Measurements from ENCODE around the gene RAB40B. TPM values are rescaled to one million over a fixed set of nuclear protein-coding genes. Genes with fewer than 3 reads are reported as not detected.

The RAB40B gene
- total and polyA plus RNA-seq, 2 of the 13 experiments (the other 11 are each of a cell fraction or from before 2014, with no cell fraction given), result 6.2 to 6.5 TPM

DNA sequence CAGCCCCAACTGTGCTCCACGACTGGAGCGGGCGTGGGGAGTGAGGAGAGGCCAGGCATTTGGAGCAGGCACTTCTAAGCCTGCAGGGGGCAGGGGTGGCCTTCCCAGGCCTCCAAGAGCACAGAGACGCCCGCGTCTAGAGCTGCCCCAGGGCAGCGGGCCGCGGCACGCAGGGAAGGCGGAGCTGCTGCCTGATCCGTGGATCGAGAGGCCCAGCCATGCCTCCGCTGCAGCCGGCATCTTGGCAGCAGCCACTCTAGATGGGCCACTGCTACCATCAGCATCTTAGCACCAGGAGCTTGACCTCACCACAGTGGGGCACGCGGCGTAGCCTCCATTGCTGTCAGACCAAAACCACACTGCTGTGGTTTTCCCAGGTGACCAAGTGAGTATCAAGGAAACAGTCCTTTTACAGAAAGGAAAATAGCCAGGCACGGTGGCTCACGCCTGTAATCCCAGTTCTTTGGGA is 29.8 kb downstream of the RAB40B start (continued):
- TF ChIP-seq, protein P1, sequence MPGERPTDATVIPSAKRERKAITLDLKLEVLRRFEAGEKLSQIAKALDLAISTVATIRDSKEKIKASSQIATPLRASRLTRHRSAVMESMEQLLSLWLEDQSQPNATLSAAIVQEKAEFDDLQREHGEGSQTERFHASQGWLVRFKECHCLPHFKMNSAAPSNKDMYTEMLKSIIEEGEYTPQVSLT (CRISPR knock-in tag; IDR thresholded peaks at IDR 0.05; ENCODE audit: borderline replicate concordance, low read depth), result no peak
- TF ChIP-seq ZBTB38 (CRISPR knock-in tag; IDR thresholded peaks at IDR 0.05) (peak; percentile 94), ZNF777 (CRISPR knock-in tag; IDR thresholded peaks at IDR 0.05) (no peak), ZNF558 (CRISPR knock-in tag; IDR thresholded peaks at IDR 0.05; ENCODE audit: borderline replicate concordance) (peak; percentile 82), ARNTL (CRISPR knock-in tag; IDR thresholded peaks at IDR 0.05) (no peak), ZNF274 (CRISPR knock-in tag; IDR thresholded peaks at IDR 0.05) (peak; percentile 77), ZNF143 (CRISPR knock-in tag; IDR thresholded peaks at IDR 0.05) (peak; percentile 29; the same call in 1 of the 2 replicates), CBFB (CRISPR knock-in tag; IDR thresholded peaks at IDR 0.05) (peak; percentile 52; the same call in 1 of the 2 replicates), ERF (CRISPR knock-in tag; IDR thresholded peaks at IDR 0.05) (peak; percentile 60; the same call in 1 of the 2 replicates), MAZ (IDR thresholded peaks at IDR 0.05; ENCODE audit: borderline replicate concordance, low read depth, low read length) (peak; percentile 46; the same call in 1 of the 2 replicates), MAZ (CRISPR knock-in tag; IDR thresholded peaks at IDR 0.05; ENCODE audit: low read depth) (peak; percentile 63; the same call in 1 of the 2 replicates), TEAD3 (CRISPR knock-in tag; optimal IDR thresholded peaks at IDR 0.05; ENCODE audit: borderline replicate concordance) (peak; percentile 43), ZNF678 (CRISPR knock-in tag; IDR thresholded peaks at IDR 0.05) (0 out of 2 replicates have a peak, but pooled peaks have one; percentile 26), KAT7 (CRISPR knock-in tag; IDR thresholded peaks at IDR 0.05; ENCODE audit: borderline replicate concordance) (0 out of 2 replicates have a peak, but pooled peaks have one; percentile 61), ZNF75D (CRISPR knock-in tag; IDR thresholded peaks at IDR 0.05; ENCODE audit: borderline replicate concordance) (no peak), ZSCAN29 (CRISPR knock-in tag; conservative IDR thresholded peaks at IDR 0.05) (no peak), CBX1 (IDR thresholded peaks at IDR 0.05; ENCODE audit: low read depth) (peak; percentile 32), GATAD2A (CRISPR knock-in tag; IDR thresholded peaks at IDR 0.05) (peak; percentile 52; the same call in 1 of the 2 replicates)
- TF ChIP-seq, protein P2, sequence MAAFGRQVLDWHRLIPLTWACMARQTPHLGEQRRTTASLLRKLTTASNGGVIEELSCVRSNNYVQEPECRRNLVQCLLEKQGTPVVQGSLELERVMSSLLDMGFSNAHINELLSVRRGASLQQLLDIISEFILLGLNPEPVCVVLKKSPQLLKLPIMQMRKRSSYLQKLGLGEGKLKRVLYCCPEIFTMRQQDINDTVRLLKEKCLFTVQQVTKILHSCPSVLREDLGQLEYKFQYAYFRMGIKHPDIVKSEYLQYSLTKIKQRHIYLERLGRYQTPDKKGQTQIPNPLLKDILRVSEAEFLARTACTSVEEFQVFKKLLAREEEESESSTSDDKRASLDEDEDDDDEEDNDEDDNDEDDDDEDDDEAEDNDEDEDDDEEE (CRISPR knock-in tag; IDR thresholded peaks at IDR 0.05), result 0 out of 2 replicates have a peak, but pooled peaks have one; percentile 57
- TF ChIP-seq, protein P3, sequence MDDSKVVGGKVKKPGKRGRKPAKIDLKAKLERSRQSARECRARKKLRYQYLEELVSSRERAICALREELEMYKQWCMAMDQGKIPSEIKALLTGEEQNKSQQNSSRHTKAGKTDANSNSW (CRISPR knock-in tag; IDR thresholded peaks at IDR 0.05; ENCODE audit: borderline replicate concordance), result no peak
- TF ChIP-seq, protein P4, sequence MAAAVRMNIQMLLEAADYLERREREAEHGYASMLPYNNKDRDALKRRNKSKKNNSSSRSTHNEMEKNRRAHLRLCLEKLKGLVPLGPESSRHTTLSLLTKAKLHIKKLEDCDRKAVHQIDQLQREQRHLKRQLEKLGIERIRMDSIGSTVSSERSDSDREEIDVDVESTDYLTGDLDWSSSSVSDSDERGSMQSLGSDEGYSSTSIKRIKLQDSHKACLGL (CRISPR knock-in tag; IDR thresholded peaks at IDR 0.05), result peak; percentile 47; the same call in 1 of the 2 replicates
- TF ChIP-seq, protein P5, sequence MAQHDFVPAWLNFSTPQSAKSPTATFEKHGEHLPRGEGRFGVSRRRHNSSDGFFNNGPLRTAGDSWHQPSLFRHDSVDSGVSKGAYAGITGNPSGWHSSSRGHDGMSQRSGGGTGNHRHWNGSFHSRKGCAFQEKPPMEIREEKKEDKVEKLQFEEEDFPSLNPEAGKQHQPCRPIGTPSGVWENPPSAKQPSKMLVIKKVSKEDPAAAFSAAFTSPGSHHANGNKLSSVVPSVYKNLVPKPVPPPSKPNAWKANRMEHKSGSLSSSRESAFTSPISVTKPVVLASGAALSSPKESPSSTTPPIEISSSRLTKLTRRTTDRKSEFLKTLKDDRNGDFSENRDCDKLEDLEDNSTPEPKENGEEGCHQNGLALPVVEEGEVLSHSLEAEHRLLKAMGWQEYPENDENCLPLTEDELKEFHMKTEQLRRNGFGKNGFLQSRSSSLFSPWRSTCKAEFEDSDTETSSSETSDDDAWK (CRISPR knock-in tag; IDR thresholded peaks at IDR 0.05), result no peak
- TF ChIP-seq, protein P6, sequence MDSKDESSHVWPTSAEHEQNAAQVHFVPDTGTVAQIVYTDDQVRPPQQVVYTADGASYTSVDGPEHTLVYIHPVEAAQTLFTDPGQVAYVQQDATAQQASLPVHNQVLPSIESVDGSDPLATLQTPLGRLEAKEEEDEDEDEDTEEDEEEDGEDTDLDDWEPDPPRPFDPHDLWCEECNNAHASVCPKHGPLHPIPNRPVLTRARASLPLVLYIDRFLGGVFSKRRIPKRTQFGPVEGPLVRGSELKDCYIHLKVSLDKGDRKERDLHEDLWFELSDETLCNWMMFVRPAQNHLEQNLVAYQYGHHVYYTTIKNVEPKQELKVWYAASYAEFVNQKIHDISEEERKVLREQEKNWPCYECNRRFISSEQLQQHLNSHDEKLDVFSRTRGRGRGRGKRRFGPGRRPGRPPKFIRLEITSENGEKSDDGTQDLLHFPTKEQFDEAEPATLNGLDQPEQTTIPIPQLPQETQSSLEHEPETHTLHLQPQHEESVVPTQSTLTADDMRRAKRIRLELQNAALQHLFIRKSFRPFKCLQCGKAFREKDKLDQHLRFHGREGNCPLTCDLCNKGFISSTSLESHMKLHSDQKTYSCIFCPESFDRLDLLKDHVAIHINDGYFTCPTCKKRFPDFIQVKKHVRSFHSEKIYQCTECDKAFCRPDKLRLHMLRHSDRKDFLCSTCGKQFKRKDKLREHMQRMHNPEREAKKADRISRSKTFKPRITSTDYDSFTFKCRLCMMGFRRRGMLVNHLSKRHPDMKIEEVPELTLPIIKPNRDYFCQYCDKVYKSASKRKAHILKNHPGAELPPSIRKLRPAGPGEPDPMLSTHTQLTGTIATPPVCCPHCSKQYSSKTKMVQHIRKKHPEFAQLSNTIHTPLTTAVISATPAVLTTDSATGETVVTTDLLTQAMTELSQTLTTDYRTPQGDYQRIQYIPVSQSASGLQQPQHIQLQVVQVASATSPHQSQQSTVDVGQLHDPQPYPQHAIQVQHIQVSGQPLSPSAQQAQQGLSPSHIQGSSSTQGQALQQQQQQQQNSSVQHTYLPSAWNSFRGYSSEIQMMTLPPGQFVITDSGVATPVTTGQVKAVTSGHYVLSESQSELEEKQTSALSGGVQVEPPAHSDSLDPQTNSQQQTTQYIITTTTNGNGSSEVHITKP (CRISPR knock-in tag; IDR thresholded peaks at IDR 0.05; ENCODE audit: low read depth), result 0 out of 2 replicates have a peak, but pooled peaks have one; percentile 35
